RWPE2 (cell line): ENCODE data around the gene MFSD6L.

Experiments
- ATAC-seq: fragments of 200-7000 bp; cut with Tn5 transposase; 3 replicates; pipeline ENCODE4 v1.9.1; 2021; ENCODE audit warnings: low read depth
- DNase-seq: peaks from one replicate; pipeline ENCODE4 v3.0.0-alpha.2; 2020; ENCODE audit warnings: low spot score
- H3K27ac ChIP-seq: fragments of 450-650 bp; 2 replicates; pipeline ENCODE4 v1.5.1; 2017; ENCODE audit warnings: mild to moderate bottlenecking; ENCODE audit not compliant: poor library complexity, severe bottlenecking
- H3K27me3 ChIP-seq: fragments of 250-450 bp; sonication (Bioruptor Pico); 2 replicates; pipeline ENCODE4 v1.5.1; 2021; ENCODE audit warnings: mild to moderate bottlenecking, moderate library complexity; ENCODE audit not compliant: insufficient read depth, poor library complexity, severe bottlenecking
- H3K36me3 ChIP-seq: fragments of 250-450 bp; sonication (Bioruptor Pico); 2 replicates; pipeline ENCODE4 v1.5.1; 2020; ENCODE audit warnings: low read depth, mild to moderate bottlenecking, moderate library complexity
- H3K4me1 ChIP-seq: fragments of 250-450 bp; sonication (Bioruptor Pico); 2 replicates; pipeline ENCODE4 v1.5.1; 2021; ENCODE audit warnings: mild to moderate bottlenecking, moderate library complexity; ENCODE audit not compliant: insufficient read depth, poor library complexity, severe bottlenecking
- H3K4me3 ChIP-seq: fragments of 250-450 bp; sonication (Bioruptor Pico); 2 replicates; pipeline ENCODE4 v1.5.1; 2021; ENCODE audit warnings: mild to moderate bottlenecking, moderate library complexity; ENCODE audit not compliant: severe bottlenecking
- H3K9me3 ChIP-seq: fragments of 250-450 bp; sonication (Bioruptor Pico); 2 replicates; pipeline ENCODE4 v1.5.1; 2021; ENCODE audit warnings: mild to moderate bottlenecking, moderate library complexity; ENCODE audit not compliant: severe bottlenecking
- CTCF ChIP-seq: fragments of 450-650 bp; IDR thresholded peaks from one replicate; pipeline ENCODE4 v1.5.1; 2017; ENCODE audit warnings: mild to moderate bottlenecking, moderate library complexity; ENCODE audit not compliant: poor library complexity, severe bottlenecking

Gene MFSD6L

DNA sequence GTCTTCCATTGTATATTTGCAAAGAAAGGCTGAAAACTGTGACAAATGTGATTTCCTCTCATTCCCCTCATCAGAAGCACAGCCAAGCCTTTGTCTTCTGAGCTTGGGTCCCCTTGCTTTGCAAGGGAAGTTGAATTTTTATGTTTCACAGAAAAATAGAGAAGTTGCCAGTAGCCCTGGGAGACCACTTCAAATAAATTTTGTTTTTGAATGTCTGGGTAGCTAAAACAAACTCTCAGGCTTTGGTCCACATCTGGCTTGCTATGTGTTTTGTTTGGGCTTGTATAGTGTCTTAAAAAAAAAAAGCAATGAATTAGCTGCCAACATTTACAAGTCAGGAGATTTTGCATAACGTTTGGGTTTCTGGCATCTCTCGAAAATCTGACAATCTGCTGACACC, 44.2 kb upstream of the MFSD6L start:
- Histone ChIP-seq H3K4me1 (no peaks in the 10 kb centered on the region), H3K36me3 (no peaks in the 10 kb centered on the region), H3K27ac (no peak overlapping the region), H3K27me3 (no peaks in the 10 kb centered on the region), H3K4me3 (no peak overlapping the region), H3K9me3 (no peaks in the 10 kb centered on the region)
- DNase-seq (no peak), ATAC-seq (no peak)
- TF ChIP-seq CTCF, result no peak

GRCh38 chr17:8841844-8842243, 42.7 kb upstream of the MFSD6L start:
- Histone ChIP-seq H3K9me3 (no peaks in the 10 kb centered on the region), H3K4me3 (no peak overlapping the region), H3K27me3 (no peaks in the 10 kb centered on the region), H3K4me1 (no peaks in the 10 kb centered on the region), H3K36me3 (no peaks in the 10 kb centered on the region), H3K27ac (no peak overlapping the region)
- TF ChIP-seq CTCF, result no peak
- ATAC-seq (no peak), DNase-seq (no peak)

GRCh38 chr17:8839410-8839935, 40.3 kb upstream of the MFSD6L start:
- no peak for TF ChIP-seq CTCF
- H3K27ac ChIP-seq, result no peak overlapping the region
- no peaks in the 10 kb centered on the region for H3K36me3 ChIP-seq
- no peak for ATAC-seq
- H3K4me1 ChIP-seq, result no peaks in the 10 kb centered on the region
- no peaks in the 10 kb centered on the region for H3K27me3 ChIP-seq
- DNase-seq, result no peak
- H3K4me3 ChIP-seq, result no peak overlapping the region
- H3K9me3 ChIP-seq, result no peaks in the 10 kb centered on the region

- Histone ChIP-seq H3K36me3 (no peaks in the 10 kb centered on the region), H3K9me3 (no peaks in the 10 kb centered on the region), H3K4me3 (no peak overlapping the region), H3K27ac (no peak overlapping the region), H3K27me3 (no peaks in the 10 kb centered on the region), H3K4me1 (no peaks in the 10 kb centered on the region)
- no peak for TF ChIP-seq CTCF
- ATAC-seq (no peak), DNase-seq (no peak)
Measured at GRCh38 chr17:8838551-8839095, 39.5 kb upstream of the MFSD6L start.

DNA sequence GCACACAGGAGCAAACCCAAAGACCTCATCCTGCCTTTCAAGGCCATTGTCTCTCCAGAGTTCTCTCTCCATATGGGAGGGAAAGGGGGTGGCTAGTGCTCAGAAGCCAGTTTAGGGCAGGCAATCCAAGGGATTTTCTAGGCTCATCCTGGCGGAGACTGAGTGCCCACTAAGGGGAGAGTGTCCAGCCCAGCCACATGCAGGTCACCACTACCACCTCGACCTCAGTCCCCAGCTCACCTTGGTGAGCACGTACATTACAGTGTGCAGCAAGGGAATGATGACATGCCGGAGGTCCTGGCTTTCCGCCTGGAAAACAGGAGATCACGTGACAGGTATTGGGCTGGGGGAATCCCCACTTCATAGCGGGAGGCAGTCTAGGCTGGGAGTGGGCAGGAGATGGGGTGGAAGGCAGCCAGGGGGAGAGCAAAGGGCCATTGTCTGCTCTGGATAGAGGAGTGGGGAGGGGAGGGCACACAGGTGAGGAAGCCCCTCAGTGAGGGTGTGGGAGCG, 38.5 kb upstream of the MFSD6L start:
- no peak for TF ChIP-seq CTCF
- no peaks in the 10 kb centered on the region for H3K27me3 ChIP-seq

More for the DNA sequence above, 38.5 kb upstream of the MFSD6L start:
- no peaks in the 10 kb centered on the region for H3K4me1 ChIP-seq
- H3K9me3 ChIP-seq, result no peaks in the 10 kb centered on the region
- no peak overlapping the region for H3K27ac ChIP-seq
- no peak overlapping the region for H3K4me3 ChIP-seq
- no peaks in the 10 kb centered on the region for H3K36me3 ChIP-seq
- ATAC-seq, result peak; percentile 48
- no peak for DNase-seq
